NCI-H2196 treated with DMSO at 0.1 percent for 48 hours (cell line): ENCODE data around the gene SIK3.
"Not testable (repeated sequence)": the region's sequence is repeated elsewhere in the genome, so short reads cannot be mapped to it uniquely, and the experiment has no call there.

Experiments
- DNase-seq: peaks from one replicate; lab custom pipeline; 2025; ENCODE audit not compliant: unreplicated experiment; lab: John Stamatoyannopoulos, UW

Gene SIK3

GRCh38 chr11:117098269-117099232 is at the start of gene SIK3:
Gene SIK3, minus strand, starts transcription at chr11:117098428. Its CDS starts 13 bp downstream, at chr11:117098415.
- peak; percentile 89 for DNase-seq

DNA sequence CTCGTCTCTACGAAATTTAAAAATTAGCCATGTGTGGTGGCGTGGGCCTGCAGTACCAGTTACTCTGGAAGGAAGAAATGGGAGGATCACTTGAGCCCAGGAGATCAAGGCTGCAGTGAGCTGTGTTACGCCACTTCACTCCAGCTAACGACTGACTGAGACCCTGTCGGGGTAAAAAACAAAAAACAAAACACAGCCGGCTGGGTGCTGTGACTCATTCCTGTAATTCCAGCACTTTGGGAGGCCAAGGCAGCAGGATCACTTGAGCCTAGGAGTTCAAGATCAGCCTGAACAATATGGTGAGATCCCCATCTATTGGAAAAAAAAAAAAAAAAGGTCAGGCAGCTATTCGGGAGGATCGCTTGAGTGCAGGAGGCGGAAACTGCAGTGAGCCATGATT is 48.3 kb upstream of the SIK3 start:
- no peak for DNase-seq

- DNase-seq, result no peak
Measured at GRCh38 chr11:117145393-117145761, 47.1 kb upstream of the SIK3 start.

DNA sequence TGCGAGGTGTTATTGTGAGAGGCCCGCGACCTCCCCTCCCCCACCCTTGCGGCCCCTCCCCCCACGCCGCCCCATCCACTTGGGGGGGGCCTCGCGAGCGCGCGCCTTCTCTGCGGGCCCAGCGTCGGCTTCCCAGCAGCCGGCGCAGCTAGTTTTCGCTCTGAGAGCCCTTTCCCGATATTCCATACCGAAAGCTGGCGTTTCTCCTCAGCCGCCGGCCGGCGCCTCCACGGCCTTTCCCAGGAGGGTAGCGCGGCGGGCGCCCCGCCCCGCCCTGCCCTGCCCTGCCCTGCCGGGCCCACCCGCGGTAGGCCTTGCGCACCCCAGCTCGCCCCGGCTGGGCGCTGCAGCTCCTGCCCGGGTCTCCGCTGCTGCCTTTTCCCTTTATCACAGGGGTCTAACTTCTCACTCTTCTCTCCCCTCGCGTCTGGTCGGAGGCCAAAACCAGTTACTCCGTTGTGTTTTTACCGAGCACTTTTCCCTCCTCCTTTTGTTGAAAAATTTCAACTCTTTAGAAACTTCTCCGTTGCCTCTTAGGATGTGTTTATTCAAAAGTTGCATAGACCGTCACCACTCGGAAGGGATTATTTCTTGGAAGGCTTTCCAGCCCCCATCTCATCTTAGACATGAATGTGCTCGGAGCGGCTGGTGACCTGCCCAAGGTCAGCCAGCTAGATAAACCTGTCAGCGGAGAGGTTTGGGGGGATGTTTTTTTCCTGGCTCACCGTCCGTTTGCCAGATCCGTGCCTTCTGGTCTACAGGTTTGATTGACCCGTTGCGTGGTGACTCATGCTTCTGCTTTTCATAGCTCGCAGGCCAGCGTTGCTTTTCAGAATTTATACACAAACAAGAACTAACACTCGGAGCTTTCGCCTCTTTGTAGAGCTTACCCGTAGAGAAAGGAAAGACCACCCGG is 46.5 kb upstream of the SIK3 start:
- DNase-seq, result no peak

- DNase-seq, result peak; percentile 94
Measured at GRCh38 chr11:117143871-117144476, 45.7 kb upstream of the SIK3 start, which contains the start of gene PAFAH1B2. Gene PAFAH1B2, plus strand, starts transcription at chr11:117144287. Its CDS starts 8,161 bp downstream, at chr11:117152448.

- DNase-seq, result peak; percentile 35
Measured at GRCh38 chr11:117143390-117143789, 45.2 kb upstream of the SIK3 start.

DNA sequence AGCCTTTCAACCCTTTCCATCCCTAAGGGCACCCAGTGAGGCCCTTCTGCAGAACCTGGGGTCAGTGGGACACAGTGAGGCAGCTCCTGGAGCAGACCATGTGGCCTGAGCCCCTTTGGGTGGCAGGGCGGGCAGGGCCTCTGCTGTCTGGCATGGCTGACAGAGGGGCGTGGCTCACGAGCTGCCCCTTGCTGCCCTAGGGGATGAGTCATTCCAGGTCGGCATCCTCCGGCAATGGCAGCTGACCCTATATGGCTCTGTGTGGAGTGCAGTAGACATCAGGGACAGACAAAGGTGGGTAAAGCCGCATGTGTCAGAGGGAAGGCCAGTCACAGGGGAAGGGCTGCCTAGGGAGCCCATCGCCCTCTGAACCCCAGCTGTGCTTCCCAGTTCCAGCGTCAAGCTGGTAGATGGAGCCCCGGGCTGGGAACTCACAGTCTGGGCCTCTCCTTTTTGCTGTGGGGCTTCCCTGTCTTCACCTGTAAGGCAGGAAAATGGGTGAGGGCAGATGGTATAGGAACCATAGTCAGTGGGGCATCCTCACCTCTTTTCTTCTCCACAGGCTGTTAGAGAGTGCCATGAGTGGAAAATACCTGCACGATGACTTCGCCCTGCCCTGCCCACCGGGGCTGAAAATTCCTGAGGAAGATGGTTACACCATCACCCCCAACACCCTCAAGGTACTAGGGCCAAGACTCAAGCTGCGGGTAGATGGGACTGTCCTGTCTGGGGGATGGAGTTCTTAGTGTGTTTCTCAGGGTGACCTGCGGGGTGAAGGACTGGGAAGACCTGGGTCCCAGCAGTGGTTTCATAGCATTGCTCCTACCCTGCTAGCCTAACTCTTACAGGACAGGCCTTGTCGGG is 39.2 kb upstream of the SIK3 start:
- not testable (repeated sequence) for DNase-seq

DNA sequence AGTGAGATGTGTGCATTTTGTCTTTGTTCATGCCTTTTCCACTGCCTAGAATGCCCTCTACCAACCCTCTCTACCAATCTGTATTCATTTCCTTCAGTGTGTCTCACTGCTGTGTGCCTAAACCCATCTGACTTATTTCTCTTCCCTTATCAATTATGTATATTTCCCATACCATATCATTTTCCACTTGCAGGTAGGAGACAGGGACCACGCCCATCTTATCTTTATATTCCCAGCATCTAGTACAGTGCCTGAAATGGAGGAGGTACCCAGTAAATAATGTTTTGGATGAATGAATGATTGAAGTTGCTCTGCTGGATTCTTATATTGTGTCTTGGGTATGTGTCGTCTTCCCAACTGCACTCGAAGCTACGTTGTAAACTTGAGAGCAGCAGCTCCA is 36.8 kb upstream of the SIK3 start:
- not testable (repeated sequence) for DNase-seq

GRCh38 chr11:117134431-117134830 is 36.2 kb upstream of the SIK3 start:
- no peak for DNase-seq

DNA sequence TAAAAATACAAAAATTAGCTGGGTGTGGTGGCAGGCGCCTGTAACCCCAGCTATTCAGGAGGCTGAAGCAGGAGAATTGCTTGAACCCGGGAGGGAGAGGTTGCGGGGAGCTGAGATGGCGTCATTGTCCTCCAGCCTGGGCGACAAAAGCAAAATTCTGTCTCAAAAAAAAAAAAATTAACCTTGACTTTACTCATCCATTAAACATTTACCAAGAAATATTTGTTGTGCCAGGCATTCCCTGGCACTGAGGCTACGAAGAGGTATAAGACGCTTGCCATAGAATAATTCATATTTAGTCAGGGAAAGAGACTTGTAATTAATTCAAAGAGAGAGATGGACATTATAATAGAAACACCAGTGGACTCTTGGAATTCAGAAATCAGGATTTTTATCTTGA is 32.7 kb upstream of the SIK3 start:
- no peak for DNase-seq

- not testable (repeated sequence) for DNase-seq
Measured at GRCh38 chr11:117130396-117130795, 32.2 kb upstream of the SIK3 start.

DNA sequence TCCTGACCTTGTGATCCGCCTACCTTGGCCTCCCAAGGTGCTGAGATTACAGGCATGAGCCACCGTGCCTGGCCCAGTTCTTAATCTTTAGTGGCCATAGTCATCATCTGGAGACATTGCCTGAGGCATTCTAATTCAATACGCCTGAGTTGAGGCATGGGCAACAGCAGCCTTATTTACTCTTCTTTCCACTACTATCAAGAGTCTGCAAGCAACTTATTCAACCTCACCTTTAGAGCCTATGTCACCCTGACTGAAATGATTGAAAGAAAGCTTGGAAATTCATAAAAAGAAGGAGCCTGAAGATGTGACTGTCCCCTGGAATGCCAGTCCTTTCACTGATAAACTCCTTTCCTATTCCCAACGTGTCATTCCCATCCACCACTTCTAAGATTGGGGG is 30.1 kb upstream of the SIK3 start:
- DNase-seq, result no peak

DNA sequence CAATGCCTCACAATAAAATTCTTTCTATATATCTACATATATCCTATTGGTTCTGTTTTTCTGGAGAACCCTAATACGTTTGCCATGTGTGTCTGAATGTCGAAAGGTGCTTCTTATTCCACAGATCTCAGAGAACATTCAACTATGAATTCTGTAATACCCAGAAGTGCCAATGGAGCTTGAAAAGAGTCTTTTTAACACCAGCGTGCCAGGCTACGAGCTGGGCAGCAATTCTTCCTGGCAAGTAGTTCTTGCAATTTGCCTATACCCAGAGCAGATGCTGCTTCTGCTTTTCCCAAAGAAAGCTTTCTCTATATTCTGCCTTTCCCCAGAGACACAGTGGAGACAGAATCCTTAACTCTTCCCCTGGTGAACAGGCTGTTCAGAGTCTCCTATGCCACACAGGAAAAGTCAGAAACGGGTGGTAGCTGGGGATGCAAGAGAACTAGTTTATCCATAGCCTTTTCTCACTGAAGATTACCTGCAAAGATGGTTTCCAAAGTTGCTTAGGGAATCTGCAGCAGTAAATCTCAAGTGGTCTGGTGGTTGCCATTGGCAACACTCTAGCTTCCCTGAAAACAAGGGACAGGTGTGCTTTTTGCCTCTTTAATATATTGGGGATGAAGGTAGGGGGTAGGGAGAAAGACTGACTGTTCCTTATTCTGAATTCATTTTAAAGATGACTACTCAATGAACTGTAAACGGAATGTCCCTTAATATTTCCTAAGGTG is 29.1 kb upstream of the SIK3 start:
- no peak for DNase-seq

DNA sequence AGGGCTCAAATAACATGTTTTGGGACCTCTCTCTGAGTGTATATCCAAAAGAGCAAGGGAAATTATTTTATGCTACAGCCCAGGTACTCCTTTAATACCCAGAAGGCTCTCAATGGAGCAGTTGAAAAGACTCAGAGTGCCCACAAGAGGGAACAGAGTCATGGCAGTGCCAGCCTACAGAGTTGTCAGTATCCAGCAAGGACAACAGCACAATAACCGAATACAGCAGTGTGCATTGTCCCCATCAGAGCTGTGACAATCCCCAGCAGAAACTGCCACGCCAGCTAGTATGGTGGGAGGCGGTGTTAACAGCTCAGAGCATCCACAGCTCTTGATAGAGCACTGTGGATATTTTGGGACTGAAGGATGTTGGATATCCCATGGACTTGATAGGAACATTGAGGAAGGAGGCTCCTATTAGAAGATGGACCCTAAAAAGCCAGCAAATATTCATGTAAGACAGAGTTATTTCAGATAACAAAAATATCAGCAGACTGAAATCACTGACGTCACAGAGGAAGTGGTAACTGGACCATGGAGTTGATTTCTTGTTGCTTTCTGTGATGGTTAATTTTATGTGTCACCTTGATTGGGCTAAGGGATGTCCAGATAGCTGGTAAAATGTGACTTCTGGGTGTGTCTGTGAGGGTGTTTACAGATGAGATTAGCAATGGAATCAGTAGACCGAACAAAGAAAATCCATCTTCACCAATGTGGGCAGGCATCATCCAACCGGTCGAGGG is 28.2 kb upstream of the SIK3 start:
- no peak for DNase-seq

- DNase-seq, result no peak
Measured at GRCh38 chr11:117122556-117122955, 24.3 kb upstream of the SIK3 start.

DNA sequence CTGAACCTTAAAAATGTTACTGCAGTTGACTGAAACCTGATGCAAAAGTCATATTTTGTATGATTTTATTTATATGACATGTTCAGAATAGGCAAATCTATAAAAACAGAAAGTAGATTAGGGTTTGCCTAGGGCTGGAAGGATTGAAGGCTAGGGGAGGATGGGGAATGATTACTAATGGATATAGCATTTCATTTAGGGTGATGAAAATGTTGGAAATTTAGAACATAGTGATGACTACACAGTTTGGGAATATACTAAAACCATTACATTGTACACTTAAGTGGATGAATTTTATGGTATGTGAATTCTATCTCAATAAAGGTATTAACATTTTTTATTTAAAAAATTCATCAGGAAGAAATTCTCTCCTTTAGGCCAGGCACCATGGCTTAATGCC is 22.9 kb upstream of the SIK3 start:
- no peak for DNase-seq

GRCh38 chr11:117117681-117118080 is 19.5 kb upstream of the SIK3 start:
- DNase-seq, result no peak

GRCh38 chr11:117112939-117113338 is 14.7 kb upstream of the SIK3 start:
- DNase-seq, result not testable (repeated sequence)

DNA sequence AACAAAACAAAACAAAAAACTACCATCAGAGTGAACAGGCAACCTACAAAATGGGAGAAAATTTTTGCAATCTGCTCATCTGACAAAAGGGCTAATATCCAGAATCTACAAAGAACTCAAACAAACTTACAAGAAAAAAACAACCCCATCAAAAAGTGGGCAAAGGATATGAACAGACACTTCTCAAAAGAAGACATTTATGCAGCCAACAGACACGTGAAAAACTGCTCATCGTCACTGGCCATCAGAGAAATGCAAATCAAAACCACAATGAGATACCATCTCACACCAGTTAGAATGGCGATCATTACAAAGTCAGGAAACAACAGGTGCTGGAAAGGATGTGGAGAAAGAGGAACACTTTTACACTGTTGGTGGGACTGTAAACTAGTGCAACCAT is 14.3 kb upstream of the SIK3 start:
- not testable (repeated sequence) for DNase-seq
